ENCODE data around the gene SPTB.

Gene SPTB

DNA sequence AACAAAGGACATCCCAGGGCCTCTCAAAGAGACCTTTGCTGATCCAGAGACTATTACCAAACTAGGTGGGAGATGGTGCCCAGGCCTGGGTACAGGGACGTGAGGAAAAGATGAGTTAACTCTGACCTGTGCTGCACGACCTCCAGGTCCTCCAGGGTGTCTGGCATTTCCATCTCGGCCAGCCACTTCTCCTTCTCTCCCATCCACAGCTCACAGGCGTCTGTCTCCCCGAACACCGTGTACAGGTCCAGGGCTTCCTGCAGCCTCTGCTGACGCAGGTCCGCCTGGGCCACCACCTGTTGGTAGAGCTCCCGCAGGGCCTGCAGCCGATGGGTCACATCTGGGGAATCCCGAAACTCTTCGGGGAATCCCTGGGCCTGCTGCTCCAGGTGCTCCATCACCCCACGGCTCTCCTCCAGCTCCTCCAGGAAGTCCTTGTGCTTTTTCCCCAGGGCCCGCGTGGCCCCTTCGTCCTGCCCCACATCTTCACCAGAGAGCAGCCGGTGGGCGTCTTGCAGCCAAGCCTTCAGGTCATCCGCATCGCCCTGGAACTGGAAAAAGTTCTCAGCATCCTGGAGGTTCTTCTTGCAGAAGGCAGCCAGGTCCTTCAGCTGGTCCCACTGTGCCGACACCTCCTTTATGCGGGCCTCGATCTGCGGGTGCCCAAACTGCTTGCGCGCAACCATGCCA lies 86.7 kb downstream of the SPTB start:
- in situ Hi-C loops (cut with MboI; ENCODE audit: low sequenced_read_pairs), result no loop called here

- in situ Hi-C loops (cut with MboI; ENCODE audit: low sequenced_read_pairs), result no loop called here
Observed at GRCh38 chr14:64792231-64792630, 87.5 kb downstream of the SPTB start.

- in situ Hi-C loops (cut with MboI; ENCODE audit: low sequenced_read_pairs), result no loop called here
Observed at GRCh38 chr14:64790478-64790877, 89.2 kb downstream of the SPTB start.

GRCh38 chr14:64789696-64790095 lies 90.0 kb downstream of the SPTB start:
- in situ Hi-C loops (cut with MboI; ENCODE audit: low sequenced_read_pairs), result no loop called here

- in situ Hi-C loops (cut with MboI; ENCODE audit: low sequenced_read_pairs), result no loop called here
Observed at GRCh38 chr14:64788706-64789105, 91.0 kb downstream of the SPTB start.

DNA sequence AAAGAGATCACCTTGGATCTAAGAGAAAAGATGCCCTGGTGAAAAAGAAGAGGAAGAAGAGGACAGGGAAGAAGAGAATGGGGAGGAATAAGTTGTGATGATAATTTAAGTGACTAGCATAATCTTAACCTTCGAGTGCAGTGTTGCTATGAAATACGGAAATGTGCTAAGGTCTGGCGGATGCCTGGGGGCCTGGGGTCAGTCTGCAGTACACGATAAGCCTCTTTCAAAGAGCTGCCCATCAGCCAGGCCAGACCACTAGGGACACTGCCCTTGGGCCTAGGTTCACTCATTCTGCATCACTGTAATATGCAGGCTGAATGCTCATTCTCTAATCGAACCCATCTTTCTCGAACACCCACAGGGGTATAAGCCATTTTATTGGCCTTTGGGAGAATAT lies 92.1 kb downstream of the SPTB start:
- in situ Hi-C loops (cut with MboI; ENCODE audit: low sequenced_read_pairs), result no loop called here

DNA sequence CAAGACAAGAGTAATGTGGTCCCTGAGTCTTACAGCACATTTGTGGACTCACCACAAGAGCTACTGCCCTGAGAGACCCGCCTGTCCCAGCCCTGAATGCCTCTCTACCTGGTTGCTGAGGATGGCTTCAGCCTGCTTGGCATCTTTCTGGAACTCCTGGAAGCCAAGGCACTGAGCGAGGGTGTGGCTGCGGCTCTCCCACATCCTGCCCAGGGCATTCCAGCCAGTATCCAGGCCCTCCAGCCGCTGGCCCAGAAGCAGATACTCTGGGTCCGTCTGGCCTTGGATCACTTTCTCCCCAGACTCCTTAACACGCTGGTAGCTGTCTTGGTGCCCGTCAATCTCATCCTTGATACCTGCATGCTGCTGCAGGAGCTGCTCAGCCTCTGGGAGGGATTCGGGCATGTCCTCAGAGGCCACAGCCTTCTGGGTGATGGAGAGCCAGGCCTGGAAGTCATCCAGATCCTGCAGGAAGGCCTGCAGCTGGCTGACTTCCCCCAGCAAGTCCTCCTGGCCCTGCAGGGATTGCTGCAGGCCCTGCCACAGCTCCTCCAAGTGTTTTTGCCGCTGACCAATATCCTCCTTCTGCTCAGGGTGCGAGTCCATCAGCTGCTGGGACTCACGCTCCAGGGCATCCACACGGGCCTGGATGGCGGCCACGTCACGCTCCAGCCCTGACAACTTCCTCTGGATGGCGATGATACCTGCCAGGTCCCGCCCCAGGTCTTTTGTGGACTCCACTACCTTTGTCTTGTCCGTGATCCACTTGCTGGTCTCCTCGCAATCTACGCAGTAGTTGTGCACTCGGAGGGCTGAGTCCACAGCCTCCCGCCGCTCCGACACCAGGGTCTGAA lies 93.2 kb downstream of the SPTB start:
- in situ Hi-C loops (cut with MboI; ENCODE audit: low sequenced_read_pairs), result no loop called here

DNA sequence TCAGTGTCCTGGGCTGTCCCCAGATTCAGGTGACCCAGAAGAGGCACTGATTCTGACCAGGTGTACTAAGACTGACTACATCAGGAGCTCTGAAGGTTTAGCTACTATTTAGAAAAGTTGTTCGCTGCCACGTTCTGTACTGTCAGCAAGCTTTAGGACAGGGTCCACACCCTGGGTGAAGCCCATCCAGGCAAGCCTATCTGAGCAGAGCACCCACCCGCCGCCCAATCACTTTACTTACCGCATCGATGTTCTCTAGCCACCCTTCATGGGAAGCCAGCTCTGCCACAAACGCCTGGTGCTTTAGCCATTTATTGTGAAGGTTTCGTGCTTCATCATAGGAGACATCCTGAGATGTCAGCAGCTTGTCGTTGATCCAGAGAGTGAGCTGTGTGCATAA lies 95.7 kb downstream of the SPTB start:
- in situ Hi-C loops (cut with MboI; ENCODE audit: low sequenced_read_pairs), result no loop called here

DNA sequence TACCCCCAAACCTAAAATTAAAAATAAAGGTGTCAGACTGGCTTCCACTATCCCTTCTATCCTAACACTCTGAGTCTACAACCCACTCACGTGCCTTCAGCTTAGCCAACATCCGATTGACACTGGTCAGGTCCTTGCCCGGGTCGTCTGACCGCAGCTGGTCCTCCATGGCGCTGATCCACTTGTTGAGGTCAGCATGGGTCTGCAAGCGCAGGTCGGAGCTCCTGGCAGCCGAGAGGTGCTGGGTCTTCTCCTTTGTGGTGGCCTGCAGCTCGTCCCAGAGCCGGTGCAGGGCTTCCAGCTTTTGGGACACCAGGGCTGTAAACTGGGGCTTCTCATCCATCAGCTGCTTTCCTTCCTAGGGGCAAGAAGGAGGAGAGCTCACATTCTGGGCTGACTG lies 97.5 kb downstream of the SPTB start:
- in situ Hi-C loops (cut with MboI; ENCODE audit: low sequenced_read_pairs), result no loop called here

GRCh38 chr14:64779472-64779871 lies 100.2 kb downstream of the SPTB start:
- in situ Hi-C loops (cut with MboI; ENCODE audit: low sequenced_read_pairs), result no loop called here

- in situ Hi-C loops (cut with MboI; ENCODE audit: low sequenced_read_pairs), result no loop called here
Observed at GRCh38 chr14:64778104-64778754, 101.5 kb downstream of the SPTB start.

DNA sequence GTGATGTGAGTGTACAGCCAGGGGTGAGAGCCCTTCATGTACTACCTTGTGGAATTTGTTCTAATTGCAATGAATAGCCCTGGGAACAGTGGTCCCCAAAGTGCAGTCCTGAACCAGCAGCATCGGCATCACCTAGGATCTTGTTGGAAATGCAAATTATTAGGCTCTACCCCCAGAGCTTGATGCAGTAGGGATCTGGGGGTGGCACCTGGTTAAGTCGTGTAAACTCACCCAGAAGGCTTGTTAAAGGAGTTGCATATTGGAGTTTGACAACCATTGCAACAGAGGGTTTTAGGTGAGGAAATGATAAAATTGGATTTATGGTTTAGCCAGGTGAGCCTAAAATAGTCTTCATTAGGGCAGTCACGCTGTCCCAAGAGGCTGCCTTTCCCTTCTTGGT lies 102.2 kb downstream of the SPTB start:
- in situ Hi-C loops (cut with MboI; ENCODE audit: low sequenced_read_pairs), result no loop called here

- in situ Hi-C loops (cut with MboI; ENCODE audit: low sequenced_read_pairs), result no loop called here
Observed at GRCh38 chr14:64775081-64775777, 104.5 kb downstream of the SPTB start.

DNA sequence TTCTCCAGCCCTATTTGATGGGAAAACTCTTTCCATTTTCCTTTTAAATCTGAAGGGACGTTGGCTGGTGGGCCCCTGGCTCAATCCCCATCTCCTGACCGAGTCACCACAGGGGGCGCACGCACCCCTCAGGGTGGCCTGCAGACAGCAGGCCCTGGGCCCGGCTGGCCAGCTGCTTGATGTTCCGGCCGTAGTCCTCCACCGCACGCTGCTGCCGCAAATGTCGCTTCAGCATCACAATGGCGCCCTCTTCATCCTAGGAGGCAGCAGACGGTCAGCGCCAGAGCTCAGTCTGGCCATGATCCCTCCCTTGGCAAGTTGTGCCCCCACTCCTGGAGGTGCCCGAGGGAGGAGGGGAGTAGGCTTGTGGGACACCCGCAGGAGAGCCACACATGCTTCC lies 105.4 kb downstream of the SPTB start:
- in situ Hi-C loops (cut with MboI; ENCODE audit: low sequenced_read_pairs), result no loop called here

DNA sequence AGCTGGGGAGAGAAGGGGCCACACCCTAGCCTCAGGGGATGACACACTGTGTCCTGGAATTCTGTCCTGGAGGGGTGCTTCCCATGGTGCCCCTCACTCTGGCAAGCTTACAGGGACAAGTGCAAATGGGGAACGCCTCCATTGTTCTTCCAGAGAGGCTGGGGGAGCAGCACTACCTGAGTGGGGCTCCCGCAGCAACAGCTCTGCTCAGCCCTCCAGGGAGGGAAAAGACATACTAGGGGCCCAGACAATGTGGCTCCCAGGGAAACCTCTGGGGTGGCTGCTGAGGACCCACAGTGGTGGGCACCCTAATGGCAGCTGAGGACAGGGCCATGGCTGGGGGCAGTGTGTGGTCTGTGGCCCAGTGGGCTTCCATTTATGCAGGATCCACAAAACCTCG lies 106.1 kb downstream of the SPTB start:
- in situ Hi-C loops (cut with MboI; ENCODE audit: low sequenced_read_pairs), result no loop called here

DNA sequence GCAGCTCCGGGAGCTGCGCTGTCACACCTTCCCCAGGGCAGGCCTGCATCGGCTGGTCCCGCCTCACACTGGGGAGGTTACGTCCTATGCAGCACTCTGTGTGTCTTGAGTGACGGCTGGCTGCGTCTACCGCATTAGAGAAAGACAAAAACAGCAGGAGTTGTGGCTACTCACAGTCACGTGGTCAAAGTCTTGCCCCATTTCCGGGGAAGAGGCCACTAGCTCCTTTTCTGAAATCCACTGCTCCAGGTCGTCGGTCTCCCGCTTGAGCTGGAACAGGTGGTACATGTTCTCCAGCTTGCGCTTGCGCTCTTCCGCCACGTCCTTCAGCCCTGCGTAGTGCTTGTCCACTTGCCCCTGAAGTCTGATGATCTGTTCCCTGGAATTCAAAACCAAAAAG lies 106.7 kb downstream of the SPTB start:
- in situ Hi-C loops (cut with MboI; ENCODE audit: low sequenced_read_pairs), result no loop called here

DNA sequence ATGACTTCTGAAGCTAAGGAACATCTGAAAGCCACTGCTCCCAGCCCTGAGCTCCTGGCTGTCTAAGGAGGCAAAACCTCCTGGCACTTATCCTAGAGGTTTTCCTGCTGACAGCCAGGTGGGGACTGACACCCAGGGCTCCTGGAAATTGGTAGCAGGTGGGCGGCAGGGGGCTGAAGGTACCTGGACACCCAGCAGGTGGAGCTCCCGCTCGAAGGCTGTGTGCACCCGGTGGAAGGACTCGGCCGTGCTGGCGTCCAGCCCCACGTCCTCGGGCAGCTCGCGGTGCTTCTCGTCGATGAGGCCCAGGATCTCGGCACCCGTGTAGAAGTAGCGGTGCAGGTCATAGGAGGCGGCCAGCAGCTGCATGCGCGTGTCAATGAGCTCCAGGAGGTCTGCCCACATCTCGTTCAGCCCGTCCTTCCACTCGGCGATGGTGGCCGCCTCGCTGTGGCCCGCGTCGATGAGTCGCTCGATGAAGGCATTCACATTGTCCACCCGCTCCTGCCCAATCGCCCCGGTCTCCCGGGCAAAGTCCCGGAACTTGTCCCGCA lies 107.2 kb downstream of the SPTB start:
- in situ Hi-C loops (cut with MboI; ENCODE audit: low sequenced_read_pairs), result no loop called here

- in situ Hi-C loops (cut with MboI; ENCODE audit: low sequenced_read_pairs), result no loop called here
Observed at GRCh38 chr14:64771161-64771560, 108.5 kb downstream of the SPTB start.

- in situ Hi-C loops (cut with MboI; ENCODE audit: low sequenced_read_pairs), result no loop called here
Observed at GRCh38 chr14:64770751-64771150, 109.0 kb downstream of the SPTB start.

DNA sequence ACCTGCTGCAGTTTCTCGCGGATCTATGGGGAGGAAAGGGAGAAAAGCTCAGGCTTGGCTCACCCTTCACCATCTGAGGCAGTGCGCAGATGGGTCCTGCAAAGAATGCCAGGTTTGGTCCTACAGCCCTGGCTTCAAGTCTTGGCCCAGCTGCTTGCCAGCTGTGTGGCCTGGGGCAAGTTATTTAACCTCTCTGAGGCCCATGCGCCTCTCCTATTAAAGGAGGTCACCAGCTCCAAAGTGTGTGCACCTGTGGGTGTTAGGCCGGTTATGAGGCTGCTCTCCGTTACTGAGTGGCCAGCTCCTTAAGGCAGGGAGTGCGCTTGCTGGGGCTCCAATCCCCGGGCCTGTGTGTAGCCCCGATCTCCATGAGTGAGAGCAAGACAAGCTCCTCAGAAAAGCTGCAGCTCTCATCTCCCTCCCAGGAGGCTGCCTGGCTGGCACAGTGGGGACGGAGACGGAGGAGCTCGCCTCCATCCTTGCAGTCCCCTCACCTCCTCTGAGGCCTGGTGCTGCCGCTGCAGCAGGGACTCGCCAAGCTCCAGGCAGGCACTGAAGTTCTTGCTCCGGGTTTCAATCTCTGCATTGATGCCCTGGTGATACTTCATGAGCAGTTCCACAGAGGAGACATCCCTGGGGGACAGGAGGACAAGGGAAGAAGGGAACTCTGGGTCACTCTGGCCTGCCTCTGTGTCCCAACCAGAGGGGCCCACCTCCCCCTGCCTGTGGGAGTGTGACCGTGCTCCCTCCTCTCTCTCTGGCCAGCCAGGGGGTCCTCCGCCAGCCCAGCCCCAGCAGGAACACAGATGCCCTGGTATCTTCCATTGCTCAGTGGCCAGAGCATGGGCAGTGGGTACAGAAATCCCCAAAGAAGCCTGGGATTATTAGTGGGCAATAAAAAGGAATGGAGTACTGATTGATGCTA lies 110.3 kb downstream of the SPTB start:
- in situ Hi-C loops (cut with MboI; ENCODE audit: low sequenced_read_pairs), result no loop called here
